Measurements from ENCODE around the gene GNB5.
"Not testable (repeated sequence)": the region's sequence is repeated elsewhere in the genome, so short reads cannot be mapped to it uniquely, and the experiment has no call there.

GNB5 gene

DNA sequence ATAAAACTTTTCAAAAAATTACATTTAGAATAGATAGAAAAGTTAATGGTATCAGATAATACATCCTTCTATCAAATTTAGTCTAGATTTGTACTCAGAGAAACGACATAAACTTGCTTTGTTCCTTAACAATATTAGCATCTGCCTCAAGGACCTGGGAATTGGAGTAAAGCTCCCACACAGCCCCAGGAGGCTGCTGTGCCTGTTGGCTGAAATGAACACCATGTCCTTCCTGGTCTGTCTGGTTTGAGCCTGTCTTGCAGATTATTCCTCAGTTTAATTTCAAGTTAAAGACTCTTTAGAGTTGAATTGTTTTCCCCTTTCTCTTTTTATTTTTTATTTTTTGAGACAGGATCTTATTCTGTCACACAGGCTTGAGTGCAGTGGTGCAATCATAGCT is 19.4 kb downstream of the GNB5 start:
- Histone ChIP-seq H3K36me3 (no peaks in the 10 kb centered on the region), H3K27me3 (no peaks in the 10 kb centered on the region; the same call in 1 of the 2 replicates), H3K4me1 (no peaks in the 10 kb centered on the region), H3K4me3 (ENCODE audit: low read depth, low read length) (no peak overlapping the region), H3K9me3 (no peaks in the 10 kb centered on the region)
- TF ChIP-seq, protein P1, sequence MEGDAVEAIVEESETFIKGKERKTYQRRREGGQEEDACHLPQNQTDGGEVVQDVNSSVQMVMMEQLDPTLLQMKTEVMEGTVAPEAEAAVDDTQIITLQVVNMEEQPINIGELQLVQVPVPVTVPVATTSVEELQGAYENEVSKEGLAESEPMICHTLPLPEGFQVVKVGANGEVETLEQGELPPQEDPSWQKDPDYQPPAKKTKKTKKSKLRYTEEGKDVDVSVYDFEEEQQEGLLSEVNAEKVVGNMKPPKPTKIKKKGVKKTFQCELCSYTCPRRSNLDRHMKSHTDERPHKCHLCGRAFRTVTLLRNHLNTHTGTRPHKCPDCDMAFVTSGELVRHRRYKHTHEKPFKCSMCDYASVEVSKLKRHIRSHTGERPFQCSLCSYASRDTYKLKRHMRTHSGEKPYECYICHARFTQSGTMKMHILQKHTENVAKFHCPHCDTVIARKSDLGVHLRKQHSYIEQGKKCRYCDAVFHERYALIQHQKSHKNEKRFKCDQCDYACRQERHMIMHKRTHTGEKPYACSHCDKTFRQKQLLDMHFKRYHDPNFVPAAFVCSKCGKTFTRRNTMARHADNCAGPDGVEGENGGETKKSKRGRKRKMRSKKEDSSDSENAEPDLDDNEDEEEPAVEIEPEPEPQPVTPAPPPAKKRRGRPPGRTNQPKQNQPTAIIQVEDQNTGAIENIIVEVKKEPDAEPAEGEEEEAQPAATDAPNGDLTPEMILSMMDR (IDR thresholded peaks at IDR 0.05; ENCODE audit: low read depth, low read length) = no peak
- DNase-seq = no peak

DNA sequence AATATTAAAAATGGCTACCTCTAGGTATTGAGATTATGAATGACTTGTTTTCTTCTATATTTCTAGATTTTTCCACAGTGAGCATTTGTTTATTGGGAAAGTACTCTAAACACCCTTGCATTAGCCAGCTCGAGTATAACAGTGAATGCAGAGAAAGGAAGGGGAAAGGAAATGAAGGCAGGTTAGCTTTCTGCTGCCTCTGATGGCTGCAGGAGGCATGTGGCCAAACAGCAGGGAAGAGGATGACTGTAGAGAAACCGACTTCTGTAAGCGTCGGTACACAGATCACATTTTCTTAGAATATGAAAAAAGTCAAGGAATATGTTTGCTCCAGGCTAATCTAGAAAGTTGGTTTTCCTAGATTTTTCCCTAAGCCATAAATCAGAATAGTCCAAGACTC is 19.8 kb downstream of the GNB5 start:
- Histone ChIP-seq H3K4me1 (no peaks in the 10 kb centered on the region), H3K36me3 (no peaks in the 10 kb centered on the region), H3K9me3 (no peaks in the 10 kb centered on the region), H3K4me3 (ENCODE audit: low read depth, low read length) (no peak overlapping the region), H3K27me3 (no peaks in the 10 kb centered on the region; the same call in 1 of the 2 replicates)
- TF ChIP-seq, protein P1 (IDR thresholded peaks at IDR 0.05; ENCODE audit: low read depth, low read length) = no peak
- no peak for DNase-seq

DNA sequence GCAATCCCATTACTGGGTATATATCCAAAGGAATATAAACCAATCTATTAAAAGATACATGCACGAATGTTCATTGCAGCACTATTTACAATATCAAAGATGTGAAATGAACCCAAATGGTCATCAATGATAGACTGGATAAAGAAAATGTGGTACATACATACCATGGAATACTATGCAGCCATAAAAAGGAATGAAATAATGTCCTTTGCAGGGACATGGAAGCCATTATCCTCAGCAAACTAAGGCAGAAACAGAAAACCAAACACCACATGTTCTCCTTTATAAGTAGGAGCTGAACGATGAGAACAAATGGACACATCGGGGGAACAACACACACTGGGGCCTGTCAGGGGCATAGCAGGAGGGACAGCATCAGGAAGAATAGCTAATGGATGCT is 21.0 kb downstream of the GNB5 start:
- not testable (repeated sequence) for H3K4me1 ChIP-seq; H3K9me3 ChIP-seq; DNase-seq; H3K27me3 ChIP-seq; H3K36me3 ChIP-seq; H3K4me3 ChIP-seq (ENCODE audit: low read depth, low read length)

DNA sequence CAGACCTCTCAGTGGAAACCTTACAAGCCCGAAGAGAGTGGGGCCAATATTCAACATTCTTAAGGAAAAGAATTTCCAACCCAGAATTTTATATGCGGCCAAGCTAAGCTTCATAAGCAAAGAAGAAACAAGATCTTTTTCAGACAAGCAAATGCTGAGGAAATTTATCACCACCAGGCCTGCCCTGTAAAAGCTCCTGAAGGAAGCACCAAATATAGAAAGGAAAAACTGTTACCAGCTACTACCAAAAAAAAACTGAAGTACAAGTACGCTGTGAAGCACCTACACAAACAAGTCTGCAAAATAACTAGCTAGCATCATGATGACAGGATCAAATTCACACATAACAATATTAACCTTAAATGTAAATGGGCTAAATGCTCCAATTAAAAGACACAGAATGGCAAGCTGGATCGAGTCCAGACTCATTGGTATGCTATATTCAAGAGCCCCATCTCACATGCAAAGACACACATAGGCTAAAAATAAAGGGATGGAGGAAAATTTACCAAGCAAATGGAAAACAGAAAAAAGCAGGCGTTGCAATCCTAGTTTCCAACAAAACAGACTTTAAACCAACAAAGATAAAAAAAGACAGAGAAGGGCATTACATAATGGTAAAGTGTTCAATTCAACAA is 25.6 kb downstream of the GNB5 start:
- not testable (repeated sequence) for H3K27me3 ChIP-seq; H3K36me3 ChIP-seq; DNase-seq; H3K4me1 ChIP-seq; H3K4me3 ChIP-seq (ENCODE audit: low read depth, low read length); H3K9me3 ChIP-seq

DNA sequence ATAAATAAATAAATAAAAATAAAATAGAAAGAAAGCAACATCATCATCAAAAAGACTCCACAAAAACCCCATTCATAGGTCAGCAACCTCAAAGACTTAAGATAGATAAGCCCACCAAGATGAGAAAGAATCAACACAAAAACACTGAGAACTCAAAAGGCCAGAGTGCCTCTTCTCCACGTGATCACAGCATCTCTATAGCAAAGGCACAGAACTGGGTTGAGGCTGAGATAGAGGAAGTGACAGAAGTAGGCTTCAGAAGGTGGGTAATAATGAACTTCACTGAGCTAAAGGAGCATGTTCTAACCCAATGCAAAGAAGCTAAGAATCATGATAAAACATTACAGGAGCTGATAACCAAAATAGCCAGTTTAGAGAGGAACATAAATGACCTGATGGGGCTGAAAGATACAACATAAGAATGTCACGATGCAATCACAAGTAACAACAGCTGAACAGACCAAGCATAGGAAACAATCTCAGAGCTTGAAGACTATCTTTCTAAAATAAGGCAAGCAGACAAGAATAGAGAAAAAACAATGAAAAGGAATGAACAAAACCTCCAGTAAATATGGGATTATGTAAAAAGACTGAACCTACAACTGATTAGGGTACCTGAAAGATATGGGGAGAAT is 26.4 kb downstream of the GNB5 start:
- DNase-seq = no peak
- Histone ChIP-seq H3K9me3 (no peaks in the 10 kb centered on the region), H3K27me3 (no peaks in the 10 kb centered on the region; the same call in 1 of the 2 replicates), H3K4me1 (no peaks in the 10 kb centered on the region), H3K4me3 (ENCODE audit: low read depth, low read length) (no peak overlapping the region), H3K36me3 (no peaks in the 10 kb centered on the region)
- TF ChIP-seq, protein P1 (IDR thresholded peaks at IDR 0.05; ENCODE audit: low read depth, low read length) = no peak

DNA sequence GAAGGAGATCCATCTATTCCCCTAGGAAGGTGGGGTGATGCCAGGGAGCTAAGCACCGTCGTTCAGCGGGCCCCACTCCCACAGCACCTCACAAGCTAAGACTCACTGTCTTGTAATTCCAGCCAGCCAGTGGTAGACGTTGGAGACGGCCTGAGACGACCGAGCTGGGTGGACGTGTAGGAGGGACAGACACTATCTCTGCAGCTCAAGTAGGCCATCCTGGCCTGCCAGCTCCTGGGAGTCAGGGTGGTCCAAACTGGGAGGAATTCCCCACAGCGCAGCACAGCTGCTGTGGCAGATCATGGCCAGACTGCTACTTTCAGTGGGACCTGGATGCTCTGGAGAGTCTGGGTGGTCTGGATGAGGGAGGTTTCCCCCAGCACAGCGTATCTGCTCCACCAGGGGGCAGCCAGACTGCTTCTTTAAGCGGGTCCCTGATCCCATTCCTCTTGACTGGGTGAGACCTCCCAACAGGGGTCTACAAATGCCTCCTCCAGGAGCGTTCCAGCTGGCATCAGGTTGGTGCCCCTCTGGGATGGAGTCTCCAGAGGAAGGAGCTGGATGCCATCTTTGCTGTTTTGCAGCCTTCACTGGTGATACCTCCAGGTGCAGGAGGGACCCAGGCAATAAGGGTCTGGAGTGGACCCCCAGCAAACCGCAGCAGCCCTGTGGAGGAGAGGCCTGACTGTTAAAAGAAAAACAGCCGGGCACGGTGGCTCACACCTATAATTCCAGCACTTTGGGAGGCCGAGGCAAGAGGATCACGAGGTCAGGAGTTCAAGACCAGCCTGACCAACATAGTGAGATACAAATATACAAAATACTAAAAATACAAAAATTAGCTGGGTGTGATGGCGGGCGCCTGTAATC is 27.6 kb downstream of the GNB5 start:
- Histone ChIP-seq H3K4me3 (ENCODE audit: low read depth, low read length) (no peak overlapping the region), H3K36me3 (no peaks in the 10 kb centered on the region), H3K9me3 (no peaks in the 10 kb centered on the region), H3K27me3 (no peaks in the 10 kb centered on the region; the same call in 1 of the 2 replicates), H3K4me1 (no peaks in the 10 kb centered on the region)
- DNase-seq = peak; percentile 56
- TF ChIP-seq, protein P1 (IDR thresholded peaks at IDR 0.05; ENCODE audit: low read depth, low read length) = peak; percentile 60

DNA sequence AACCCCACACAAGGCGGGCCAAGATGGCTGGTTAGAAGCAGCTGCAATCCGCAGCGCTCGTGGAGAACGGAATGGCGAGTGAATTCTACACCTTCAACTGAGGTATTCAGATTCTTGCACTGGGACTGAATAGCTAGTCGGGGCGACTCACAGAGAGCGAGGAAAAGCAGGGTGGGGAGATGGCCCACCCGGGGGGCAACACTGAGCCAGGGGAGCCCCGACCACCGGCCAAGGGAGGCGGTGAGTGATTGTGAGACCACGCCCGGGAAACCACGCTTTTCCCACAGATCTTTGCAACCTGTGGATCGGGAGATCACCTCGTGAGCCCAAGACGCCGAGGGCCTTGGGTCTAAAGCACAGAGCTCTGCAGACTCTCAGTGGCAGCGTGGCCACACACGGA is 28.3 kb downstream of the GNB5 start:
- DNase-seq = no peak
- no peak overlapping the region for H3K4me3 ChIP-seq (ENCODE audit: low read depth, low read length)
- no peaks in the 10 kb centered on the region for H3K36me3 ChIP-seq
- no peaks in the 10 kb centered on the region for H3K9me3 ChIP-seq
- TF ChIP-seq, protein P1 (IDR thresholded peaks at IDR 0.05; ENCODE audit: low read depth, low read length) = no peak
- H3K4me1 ChIP-seq = no peaks in the 10 kb centered on the region
- no peaks in the 10 kb centered on the region; the same call in 1 of the 2 replicates for H3K27me3 ChIP-seq
